MCF 10A (cell line): ENCODE measurements around the gene C1orf56. TPM values are rescaled to one million over a fixed set of nuclear protein-coding genes. Genes with fewer than 3 reads are reported as not detected.
A peak's percentile ranks its signal among the peaks of the same experiment; 100 is the strongest.
"Not testable (repeated sequence)": the region's sequence is repeated elsewhere in the genome, so short reads cannot be mapped to it uniquely, and the experiment has no call there.

Experiments
- BruUV-seq: library from RNA; stranded (reverse); fragments of 400-500 nt; replicated peaks from 2 replicates; lab custom pipeline; 2021; lab: Mats Ljungman, UMichigan
- CTCF ChIA-PET: fragments of 300-600 bp; sonication (Branson Sonifier 250); formaldehyde crosslinking; extraction: SDS; loops from one replicate; lab custom pipeline; 2021; ENCODE audit warnings: antibody characterized with exemption, inconsistent platforms; lab: Yijun Ruan, JAX
- POLR2A ChIA-PET: fragments of 300-600, 350-650 bp; sonication (Branson Sonifier 250); formaldehyde crosslinking; extraction: SDS; loops from one replicate; lab custom pipeline; 2020; ENCODE audit warnings: antibody characterized with exemption, inconsistent platforms; lab: Yijun Ruan, JAX
- DNase-seq: peaks from one replicate; pipeline ENCODE4 v3.0.0-alpha.2; 2018; ENCODE audit not compliant: unreplicated experiment
- H3K27ac Mint-ChIP-seq: one replicate; pipeline ENCODE4 v1.8.0; 2022; ENCODE audit warnings: mild to moderate bottlenecking, low read depth, mixed read lengths; ENCODE audit not compliant: unreplicated experiment
- H3K27me3 Mint-ChIP-seq: one replicate; pipeline ENCODE4 v1.8.0; 2022; ENCODE audit warnings: mixed read lengths; ENCODE audit not compliant: insufficient read depth, unreplicated experiment
- H3K36me3 Mint-ChIP-seq: one replicate; pipeline ENCODE4 v1.8.0; 2022; ENCODE audit warnings: mild to moderate bottlenecking, moderate library complexity, mixed read lengths; ENCODE audit not compliant: insufficient read depth, unreplicated experiment
- H3K4me1 Mint-ChIP-seq: one replicate; pipeline ENCODE4 v1.8.0; 2022; ENCODE audit warnings: mixed read lengths; ENCODE audit not compliant: insufficient read depth, unreplicated experiment
- H3K4me3 Mint-ChIP-seq: one replicate; pipeline ENCODE4 v1.8.0; 2022; ENCODE audit warnings: mild to moderate bottlenecking, moderate library complexity, mixed read lengths; ENCODE audit not compliant: unreplicated experiment
- H3K9me3 Mint-ChIP-seq: one replicate; pipeline ENCODE4 v1.8.0; 2022; ENCODE audit warnings: mixed read lengths; ENCODE audit not compliant: unreplicated experiment
- CTCF ChIP-seq: fragments of 200-600 bp; IDR thresholded peaks from one replicate; pipeline ENCODE4 v1.8.0; 2022; ENCODE audit warnings: antibody characterized with exemption, mild to moderate bottlenecking; ENCODE audit not compliant: unreplicated experiment
- intact Hi-C: fragments of 100-400 bp; cut with micrococcal nuclease; formaldehyde crosslinking; loops from 2 replicates; pipeline ENCODE4 v1.14.1; 2022
- total RNA-seq: library from RNA; stranded (reverse); gene quantifications from 2 replicates; pipeline ENCODE4 v1.2.3, GENCODE V29; 2022

The C1orf56 gene
- total RNA-seq, 1 experiment from 2014 or later = 2.2 TPM

GRCh38 chr1:151085953-151086559 lies 38.5 kb downstream of the C1orf56 start:
- ChIA-PET CTCF (interaction anchor here (0.6 to 6.7 kb wide), 5 partner anchors 14 to 70 kb away, joined by 3 to 37 read pairs (median 9); partner anchors contain the start of genes GABPB2 and TNFAIP8L2), POLR2A (interaction anchor here (0.7 to 1.1 kb wide), 3 partner anchors 21 to 151 kb away, joined by 3 read pairs; no protein-coding TSS in a partner anchor)
- Mint-ChIP-seq H3K27ac (no peak overlapping the region), H3K4me3 (no peak overlapping the region), H3K36me3 (peaks cover 5% of the 10 kb centered on the region), H3K9me3 (no peaks in the 10 kb centered on the region), H3K27me3 (no peaks in the 10 kb centered on the region), H3K4me1 (no peaks in the 10 kb centered on the region)
- intact Hi-C loops = no loop called here
- no TSS peak for BruUV-seq
- TF ChIP-seq CTCF = no peak
- DNase-seq = no peak

- H3K4me3 Mint-ChIP-seq, intact Hi-C loops, H3K9me3 Mint-ChIP-seq, H3K27me3 Mint-ChIP-seq, H3K27ac Mint-ChIP-seq, H3K4me1 Mint-ChIP-seq, H3K36me3 Mint-ChIP-seq, BruUV-seq: not testable (repeated sequence)
- CTCF ChIA-PET = interaction anchor here (0.6 to 9.6 kb wide), 6 partner anchors 12 to 546 kb away, joined by 3 to 158 read pairs (median 4); partner anchors contain the start of gene TNFAIP8L2
- peak; percentile 48 for DNase-seq
- POLR2A ChIA-PET = interaction anchor here (0.8 to 1.5 kb wide), 8 partner anchors 25 to 98 kb away, joined by 3 to 6 read pairs (median 3); partner anchors contain the start of genes C1orf56, CDC42SE1, GABPB2 and TNFAIP8L2
Measured at GRCh38 chr1:151097426-151097825, 49.9 kb downstream of the C1orf56 start.

GRCh38 chr1:151098126-151098525 lies 50.6 kb downstream of the C1orf56 start:
- CTCF ChIA-PET = interaction anchor here (0.6 to 9.6 kb wide), 7 partner anchors 11 to 564 kb away, joined by 3 to 158 read pairs (median 4); partner anchors contain the start of gene TNFAIP8L2

More at GRCh38 chr1:151098126-151098525, 50.6 kb downstream of the C1orf56 start:
- intact Hi-C loops = no loop called here
- no TSS peak for BruUV-seq
- Mint-ChIP-seq H3K4me1 (peaks cover 10% of the 10 kb centered on the region), H3K36me3 (no peaks in the 10 kb centered on the region), H3K4me3 (no peak overlapping the region), H3K27me3 (no peaks in the 10 kb centered on the region), H3K27ac (no peak overlapping the region), H3K9me3 (no peaks in the 10 kb centered on the region)
- no peak for DNase-seq
- POLR2A ChIA-PET = interaction anchor here (0.7 to 1.5 kb wide), 4 partner anchors 27 to 91 kb away, joined by 3 read pairs; partner anchors contain the start of genes C1orf56, CDC42SE1 and GABPB2
- TF ChIP-seq CTCF = no peak

Other genes with a start within 250 kb of the C1orf56 start
- gene CTSK, start 239.5 kb upstream of the C1orf56 start, total RNA-seq = 6.2 and 6.4 TPM in 2 replicates
- gene ARNT, start 171.2 kb upstream of the C1orf56 start, total RNA-seq = 40.3 and 42.9 TPM in 2 replicates
- not detected in 2 replicates for gene CTXND2, start 160.6 kb upstream of the C1orf56 start, total RNA-seq
- 67.4 and 69.4 TPM in 2 replicates for gene SETDB1, start 121.4 kb upstream of the C1orf56 start, total RNA-seq
- gene CERS2, start 72.9 kb upstream of the C1orf56 start, total RNA-seq = 270 TPM in 2 replicates
- gene ANXA9, start 65.5 kb upstream of the C1orf56 start, total RNA-seq = 0.37 and 0.61 TPM in 2 replicates
- gene MINDY1, start 40.8 kb upstream of the C1orf56 start, total RNA-seq = 8.9 and 10.4 TPM in 2 replicates
- 17.6 and 24.1 TPM in 2 replicates for gene PRUNE1, start 39.3 kb upstream of the C1orf56 start, total RNA-seq
- gene BNIPL, start 11.2 kb upstream of the C1orf56 start, total RNA-seq = 1.2 and 2.3 TPM in 2 replicates
- gene CDC42SE1, start 11.9 kb downstream of the C1orf56 start, total RNA-seq = 134 and 139 TPM in 2 replicates
- 0.86 and 1.3 TPM in 2 replicates for gene MLLT11, start 12.6 kb downstream of the C1orf56 start, total RNA-seq
- gene GABPB2, start 23.0 kb downstream of the C1orf56 start, total RNA-seq = 20.2 and 22.9 TPM in 2 replicates
- gene SEMA6C, start 98.9 kb downstream of the C1orf56 start, total RNA-seq = 2.3 and 9.5 TPM in 2 replicates
- not detected in 2 replicates for gene TNFAIP8L2, start 108.9 kb downstream of the C1orf56 start, total RNA-seq
- 14.4 and 22.3 TPM in 2 replicates for gene LYSMD1, start 118.2 kb downstream of the C1orf56 start, total RNA-seq
- 88.5 and 93.0 TPM in 2 replicates for gene SCNM1, start 118.4 kb downstream of the C1orf56 start, total RNA-seq
- gene TMOD4, start 128.2 kb downstream of the C1orf56 start, total RNA-seq = 1.1 TPM in 1 of 2 replicates, not detected in the other
- 106 and 108 TPM in 2 replicates for gene VPS72, start 142.4 kb downstream of the C1orf56 start, total RNA-seq
- 150 and 163 TPM in 2 replicates for gene PIP5K1A, start 150.8 kb downstream of the C1orf56 start, total RNA-seq
- gene PSMD4, start 207.0 kb downstream of the C1orf56 start, total RNA-seq = 266 and 285 TPM in 2 replicates
- 26.3 and 27.5 TPM in 2 replicates for gene ZNF687, start 234.5 kb downstream of the C1orf56 start, total RNA-seq